GM19467 (cell line): ENCODE data around the gene AUTS2.

Experiments
- ATAC-seq: cut with Tn5 transposase; IDR thresholded peaks from one replicate; pipeline ENCODE4 v1.9.1; 2021; ENCODE audit warnings: mild to moderate bottlenecking, moderate library complexity; ENCODE audit not compliant: unreplicated experiment

AUTS2 gene

DNA sequence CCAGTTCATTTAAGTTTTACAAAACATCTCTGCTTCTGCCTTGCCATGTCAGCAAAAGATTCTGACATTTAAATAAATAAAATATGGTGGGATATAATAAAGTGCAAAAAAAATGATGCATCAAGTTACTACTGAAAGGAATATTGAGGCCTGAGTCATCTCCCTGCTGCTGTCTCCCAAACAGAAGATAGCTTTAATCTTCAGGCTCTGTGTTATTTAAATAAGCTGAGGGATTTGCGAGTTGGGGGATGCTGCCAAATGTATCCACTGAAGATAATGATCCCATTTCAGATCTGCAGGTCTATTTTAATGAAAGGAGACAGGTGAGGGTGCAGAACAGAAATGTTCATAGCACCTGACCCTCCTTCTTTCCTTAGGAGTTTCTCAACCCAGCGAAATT is 720.8 kb downstream of the AUTS2 start:
- ATAC-seq = no peak

- no peak for ATAC-seq
These were observed 722.8 kb downstream of the AUTS2 start for GRCh38 chr7:70321016-70321590.

GRCh38 chr7:70322856-70323255 is 724.6 kb downstream of the AUTS2 start:
- ATAC-seq = no peak

- ATAC-seq = no peak
These were observed 727.3 kb downstream of the AUTS2 start for GRCh38 chr7:70325509-70326101.

GRCh38 chr7:70334295-70334694 is 736.0 kb downstream of the AUTS2 start:
- ATAC-seq = no peak

DNA sequence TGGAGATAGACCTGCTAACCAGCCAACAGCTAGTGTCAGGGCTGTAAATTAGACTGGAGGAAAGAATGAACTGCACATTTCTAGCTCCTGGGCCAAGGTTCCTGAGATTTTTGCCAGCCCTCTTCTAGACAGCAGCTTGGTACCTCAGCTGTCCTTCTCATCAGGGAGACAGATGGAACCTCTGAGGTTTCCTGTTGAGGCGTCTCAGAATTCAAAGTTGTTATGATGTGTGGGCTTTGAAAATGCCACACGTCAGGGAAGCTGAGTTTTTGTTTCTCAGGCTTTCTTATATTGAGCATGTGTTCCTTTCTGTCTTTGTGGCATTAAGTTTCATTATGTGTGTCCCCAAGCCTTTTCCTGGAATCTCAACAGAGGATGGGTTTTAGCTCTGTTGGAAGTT is 736.6 kb downstream of the AUTS2 start:
- no peak for ATAC-seq

DNA sequence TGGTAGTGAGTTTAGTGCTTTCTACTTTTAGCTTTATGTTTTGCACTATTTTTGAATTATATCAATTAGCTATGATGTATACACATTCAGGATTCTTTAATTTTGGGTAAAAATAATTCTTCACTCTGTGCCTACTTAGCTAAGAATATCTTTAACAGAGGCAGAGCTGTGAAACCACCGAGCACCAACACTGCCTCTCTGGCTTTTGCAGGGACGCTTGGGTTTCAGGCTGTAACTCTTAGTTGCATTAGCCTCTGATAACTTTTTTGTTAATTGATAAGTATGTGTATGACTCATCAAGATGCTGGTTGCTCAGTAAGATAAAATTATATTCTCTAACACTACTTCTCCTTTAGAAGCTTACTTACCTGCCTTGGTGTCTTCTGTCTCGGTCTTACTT is 738.3 kb downstream of the AUTS2 start:
- no peak for ATAC-seq

DNA sequence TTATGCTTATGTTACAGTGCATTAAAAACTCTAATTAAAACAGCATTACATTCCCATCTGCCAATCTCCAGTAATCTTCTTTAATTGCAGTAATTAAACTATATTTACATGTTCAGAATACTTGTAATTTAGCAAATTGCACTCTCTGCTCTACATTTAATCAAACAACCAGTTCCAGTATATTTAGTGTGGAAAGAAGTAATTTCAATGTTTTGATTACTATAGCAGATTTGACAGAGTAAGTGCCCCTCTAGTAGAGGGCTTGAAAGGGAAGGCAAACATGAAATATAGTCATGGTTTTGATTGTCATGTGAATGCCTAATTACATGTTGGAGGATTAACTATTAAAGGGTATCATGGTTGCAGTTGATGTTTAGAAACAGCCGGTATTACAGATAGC is 739.7 kb downstream of the AUTS2 start:
- no peak for ATAC-seq

DNA sequence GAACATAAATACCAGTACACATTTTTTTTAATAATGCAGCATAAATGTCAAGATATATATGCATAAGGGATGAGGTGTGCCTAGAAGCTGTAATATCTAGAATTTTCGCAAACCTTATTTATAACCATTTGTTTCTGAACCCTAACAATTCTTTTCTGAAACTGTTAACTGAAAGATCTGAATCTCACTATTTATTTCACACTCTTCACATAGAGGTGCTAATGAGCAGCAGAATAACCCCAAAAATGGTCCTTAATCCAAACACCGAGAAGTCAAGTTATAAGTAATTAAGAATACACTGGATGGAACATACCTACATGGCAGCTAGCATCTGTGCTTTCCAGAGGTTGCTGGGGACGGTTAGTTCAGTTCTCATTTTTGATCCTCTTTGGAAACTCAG is 742.0 kb downstream of the AUTS2 start:
- no peak for ATAC-seq

GRCh38 chr7:70341446-70341845 is 743.2 kb downstream of the AUTS2 start:
- no peak for ATAC-seq

DNA sequence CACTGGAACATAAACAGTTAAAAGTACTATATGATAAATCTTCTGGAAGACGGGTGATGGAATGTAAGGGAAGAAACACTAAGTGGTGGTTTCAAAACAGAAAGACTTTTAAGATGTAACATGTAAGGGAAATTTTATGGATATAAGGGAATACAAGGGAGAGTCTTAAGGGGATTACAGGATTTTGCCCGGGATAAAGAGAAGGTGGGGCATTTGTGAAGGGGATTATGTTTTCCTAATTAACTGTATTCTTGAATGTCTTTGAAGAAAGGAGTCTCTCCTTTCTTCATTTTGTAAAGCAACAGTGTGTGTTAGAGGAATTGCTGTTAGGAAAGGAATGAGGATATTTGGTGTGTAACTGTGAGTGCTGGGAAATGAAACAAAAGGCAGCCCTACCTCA is 745.2 kb downstream of the AUTS2 start:
- ATAC-seq = no peak

GRCh38 chr7:70344726-70345125 is 746.5 kb downstream of the AUTS2 start:
- no peak for ATAC-seq

DNA sequence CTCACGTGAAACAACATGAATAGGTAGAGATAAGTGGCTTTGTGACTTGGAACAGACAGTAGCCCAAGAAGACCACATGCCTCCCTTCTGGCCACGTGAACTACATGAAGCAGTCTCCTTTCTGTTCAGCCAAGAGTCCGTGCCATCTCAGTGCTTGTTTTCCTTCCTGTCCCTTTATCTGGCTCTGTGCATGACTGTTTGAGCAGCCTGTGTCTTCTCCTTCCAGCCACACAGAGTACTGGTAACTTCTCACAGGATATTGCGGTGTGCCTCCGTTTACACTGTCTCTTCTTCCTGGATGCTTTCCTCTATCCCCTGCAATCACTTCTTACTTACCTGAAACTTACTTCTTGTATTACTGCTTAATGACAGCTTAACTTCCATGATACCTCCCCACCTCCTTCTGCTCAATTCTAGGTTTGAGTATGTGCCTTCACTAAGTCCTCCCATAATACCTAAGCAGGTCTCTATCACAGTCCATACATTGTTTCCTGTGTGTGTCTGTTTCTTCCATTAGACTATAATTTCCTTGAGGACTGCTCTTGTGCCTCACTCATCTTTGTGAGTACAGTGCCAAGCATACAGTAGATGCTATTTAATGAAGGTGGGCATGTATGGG is 748.7 kb downstream of the AUTS2 start:
- no peak for ATAC-seq

DNA sequence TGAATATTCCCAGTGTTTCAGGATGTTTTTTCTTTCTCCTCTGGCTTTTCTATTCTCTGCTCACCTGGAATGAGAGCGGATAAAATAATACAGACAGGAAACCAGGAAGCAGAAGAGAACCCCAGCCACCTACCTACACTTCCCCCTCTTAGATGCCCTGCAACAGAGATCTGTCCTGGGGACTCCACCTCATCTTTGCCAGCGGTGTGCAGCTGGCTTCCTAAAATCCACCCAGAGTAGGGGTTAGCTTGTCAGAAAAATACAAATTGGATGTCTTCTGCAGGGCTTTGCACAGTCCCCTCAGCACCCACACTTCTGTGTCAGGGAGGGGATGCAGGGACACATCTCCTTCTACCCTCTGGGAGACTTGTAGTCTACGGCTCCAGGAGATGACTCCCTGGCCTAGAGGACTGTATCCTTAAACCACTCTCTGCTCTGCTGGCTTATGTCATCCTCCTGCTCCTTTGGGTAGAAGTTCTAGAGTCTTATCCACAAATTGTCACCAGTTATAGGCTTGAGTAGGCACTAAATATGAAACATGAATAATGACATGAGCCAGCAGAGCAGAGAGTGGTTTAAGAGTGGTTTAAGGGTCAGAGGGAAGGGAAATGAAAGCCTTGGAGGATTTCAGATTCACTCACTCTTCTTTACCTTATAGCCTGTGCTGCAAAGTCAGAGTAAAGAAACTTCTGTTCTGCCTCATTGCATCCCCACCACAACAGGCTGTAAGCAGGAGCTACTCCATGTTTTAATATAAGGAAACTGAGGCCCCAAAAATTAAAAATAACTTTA is 749.4 kb downstream of the AUTS2 start:
- peak; percentile 81 for ATAC-seq

GRCh38 chr7:70349031-70349430 is 750.8 kb downstream of the AUTS2 start:
- ATAC-seq = no peak

DNA sequence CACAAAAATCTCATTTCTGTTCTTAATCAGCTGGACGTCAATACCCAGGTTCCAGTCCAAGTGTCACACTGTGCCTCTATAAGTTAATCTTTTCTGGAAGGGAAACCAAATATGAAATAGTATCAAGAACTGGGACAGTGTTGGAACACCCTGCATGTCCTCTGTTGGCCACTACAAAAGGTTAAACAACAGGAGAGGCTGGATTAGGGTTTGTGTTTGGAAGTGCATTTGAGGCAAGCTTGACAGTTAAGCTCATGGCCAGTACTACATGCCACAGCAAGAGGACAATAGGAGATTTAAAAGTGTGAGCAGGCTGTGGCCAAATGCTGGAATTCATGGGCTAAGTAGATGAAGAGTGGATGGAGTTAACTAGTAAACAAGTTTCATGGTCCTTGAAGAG is 751.5 kb downstream of the AUTS2 start:
- no peak for ATAC-seq

GRCh38 chr7:70352088-70352487 is 753.8 kb downstream of the AUTS2 start:
- ATAC-seq = no peak

DNA sequence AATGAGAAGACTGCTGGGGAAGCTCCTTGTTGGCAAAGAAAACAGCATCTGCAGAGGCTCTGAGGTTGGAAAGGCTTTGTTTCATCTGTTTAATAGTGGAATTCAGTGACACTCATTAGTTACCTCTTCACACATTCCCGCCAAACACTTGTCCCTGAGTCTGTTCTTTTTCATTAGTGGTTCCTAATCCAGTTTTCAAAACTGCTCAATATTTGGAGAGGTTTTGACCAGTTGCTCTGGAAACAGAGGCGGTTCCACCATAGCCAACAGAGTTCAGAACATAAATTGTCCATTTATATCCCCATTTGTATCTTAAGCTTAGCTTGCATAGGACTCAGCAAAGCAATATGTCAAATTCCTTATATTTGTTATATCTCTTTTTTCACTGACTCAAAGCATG is 754.6 kb downstream of the AUTS2 start:
- ATAC-seq = no peak

- no peak for ATAC-seq
These were observed 755.2 kb downstream of the AUTS2 start for GRCh38 chr7:70353330-70353945.

GRCh38 chr7:70353946-70354335 is 755.7 kb downstream of the AUTS2 start:
- no peak for ATAC-seq

DNA sequence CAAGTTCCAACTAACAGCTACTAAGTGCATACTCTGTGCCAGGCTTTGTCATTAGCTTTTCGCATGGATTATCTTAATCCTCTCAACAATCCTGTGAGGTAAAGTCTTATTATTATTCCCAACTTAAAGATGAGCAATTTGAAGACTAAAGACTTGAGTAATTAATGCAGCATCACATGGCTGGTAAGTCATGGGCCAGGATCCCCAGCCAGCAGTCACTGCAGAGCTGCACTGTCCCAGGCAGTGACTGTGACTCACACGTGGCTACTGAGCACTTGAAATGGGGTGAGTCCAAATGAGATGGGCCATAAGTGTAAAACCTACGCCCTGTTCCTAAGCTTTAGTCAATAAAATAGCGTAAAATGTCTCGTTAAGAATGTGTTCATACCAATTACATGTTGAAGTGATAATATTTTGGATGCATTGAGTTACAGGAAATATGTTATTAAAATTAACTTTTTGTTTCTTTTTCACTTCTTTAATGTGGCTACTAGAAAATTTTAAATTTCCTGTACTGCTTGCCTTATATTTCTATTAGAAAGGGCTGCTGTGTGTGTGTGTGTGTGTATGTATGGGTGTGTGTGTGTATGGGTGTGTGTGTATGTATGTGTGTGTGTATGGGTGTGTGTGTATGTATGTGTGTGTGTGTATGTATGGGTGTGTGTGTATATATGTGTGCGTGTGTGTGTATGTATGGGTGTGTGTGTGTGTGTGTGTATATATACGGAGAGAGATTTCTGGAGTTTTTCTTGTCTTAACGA is 756.3 kb downstream of the AUTS2 start:
- no peak for ATAC-seq
